HFF-Myc (cell line): ENCODE data around the gene CHN2.

Source experiments
- DNase-seq: peaks from one replicate; pipeline ENCODE4 v3.0.0-alpha.2; 2011; ENCODE audit warnings: low read depth; ENCODE audit errors: extremely low read depth
- H3K4me3 ChIP-seq: replicated peaks from 2 replicates; pipeline ENCODE4 v1.5.1; 2011; ENCODE audit warnings: low read depth, mild to moderate bottlenecking, control low read depth, low read length
- CTCF ChIP-seq: IDR thresholded peaks from 2 replicates; pipeline ENCODE4 v1.5.1; 2012; ENCODE audit warnings: mild to moderate bottlenecking, low read depth, low read length, control low read depth; ENCODE audit errors: missing control alignments

Gene CHN2

GRCh38 chr7:29278337-29279069, 83.9 kb downstream of the CHN2 start:
- H3K4me3 ChIP-seq: no peak overlapping the region
- DNase-seq: no peak
- TF ChIP-seq CTCF: no peak

GRCh38 chr7:29281782-29282541, 87.4 kb downstream of the CHN2 start:
- no peak overlapping the region for H3K4me3 ChIP-seq
- no peak for TF ChIP-seq CTCF
- DNase-seq: no peak

- DNase-seq: no peak
- H3K4me3 ChIP-seq: no peak overlapping the region
- no peak for TF ChIP-seq CTCF
Observed at GRCh38 chr7:29282819-29283414, 88.3 kb downstream of the CHN2 start.

GRCh38 chr7:29284696-29285443, 90.3 kb downstream of the CHN2 start:
- DNase-seq: no peak
- no peak overlapping the region for H3K4me3 ChIP-seq
- no peak for TF ChIP-seq CTCF

- H3K4me3 ChIP-seq: no peak overlapping the region
- peak; percentile 90 for DNase-seq
- no peak for TF ChIP-seq CTCF
Observed at GRCh38 chr7:29285444-29285793, 90.8 kb downstream of the CHN2 start.

GRCh38 chr7:29285861-29286260, 91.3 kb downstream of the CHN2 start:
- TF ChIP-seq CTCF: no peak
- DNase-seq: no peak
- H3K4me3 ChIP-seq: no peak overlapping the region
